ENCODE data around the gene ANKRD61.
A peak's percentile ranks its signal among the peaks of the same experiment; 100 is the strongest.
"Not testable (repeated sequence)": the region's sequence is repeated elsewhere in the genome, so short reads cannot be mapped to it uniquely, and the experiment has no call there.

The ANKRD61 gene

GRCh38 chr7:6030988-6031387 is at the start of gene ANKRD61:
ANKRD61 (plus strand) TSS chr7:6031376; CDS start chr7:6031376, 0 bp downstream.
- no peak for DNase-seq (ENCODE audit: low spot score)

DNA sequence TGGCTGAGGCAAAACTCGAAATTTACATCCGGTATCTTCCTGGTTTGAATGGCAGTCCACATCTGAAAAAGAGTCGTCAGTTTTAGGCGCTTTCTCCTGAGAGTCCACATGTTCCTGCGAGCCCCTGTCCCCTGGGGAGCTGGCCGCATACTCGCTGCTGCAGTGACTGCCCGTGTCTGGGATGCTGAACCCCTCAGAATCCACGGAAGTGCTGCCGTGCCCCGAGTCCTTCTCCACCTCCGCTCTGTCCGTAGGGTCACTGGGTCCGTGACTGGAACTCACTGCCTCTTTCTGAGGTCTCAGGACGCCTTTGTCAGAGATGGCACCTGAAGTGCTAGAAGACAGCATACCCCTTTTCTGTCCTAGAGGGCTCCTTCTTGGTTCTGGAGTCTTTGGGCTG is 44.1 kb upstream of the ANKRD61 start:
- DNase-seq (ENCODE audit: low spot score) = not testable (repeated sequence)

DNA sequence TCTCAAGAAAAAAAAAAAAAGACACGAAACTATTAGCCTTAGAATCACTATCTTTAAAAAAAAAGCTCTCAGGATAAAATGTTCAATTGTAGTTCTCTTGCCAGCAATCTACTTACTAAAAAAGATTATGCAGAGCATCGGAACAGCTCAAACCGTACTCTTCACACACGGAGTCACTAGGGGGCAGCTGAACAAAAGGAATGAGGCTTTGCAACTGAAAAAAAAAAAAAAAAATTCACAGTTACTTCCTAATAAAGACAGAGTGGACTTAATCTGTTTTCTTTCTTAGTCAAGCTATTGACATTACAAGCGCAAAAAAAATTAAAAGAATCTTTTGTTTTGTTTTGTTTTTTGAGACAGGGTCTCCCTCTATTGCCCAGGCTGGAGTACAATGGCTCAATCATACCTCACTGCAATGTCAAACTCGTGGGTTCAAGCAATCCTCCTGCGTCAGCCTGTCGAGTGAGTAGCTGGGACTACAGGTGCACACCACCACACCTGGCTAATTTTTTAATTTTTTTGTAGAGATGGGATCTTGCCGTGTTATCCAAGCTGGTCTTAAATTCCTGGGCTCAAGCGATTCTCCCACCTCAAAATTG is 33.9 kb upstream of the ANKRD61 start:
- peak; percentile 75 for DNase-seq (ENCODE audit: low spot score)

GRCh38 chr7:6007386-6007785 is 23.8 kb upstream of the ANKRD61 start:
- DNase-seq (ENCODE audit: low spot score) = no peak

GRCh38 chr7:6007835-6008590 is 23.2 kb upstream of the ANKRD61 start:
- not testable (repeated sequence) for DNase-seq (ENCODE audit: low spot score)

- peak; percentile 95 for DNase-seq (ENCODE audit: low spot score)
Observed at GRCh38 chr7:6008668-6009611, 22.2 kb upstream of the ANKRD61 start, which contains the start of the genes AIMP2 and PMS2. AIMP2 (plus strand) TSS chr7:6009272; CDS start chr7:6009364, 92 bp downstream. PMS2 (minus strand) TSS chr7:6009049; CDS start chr7:6009019, 30 bp downstream.

DNA sequence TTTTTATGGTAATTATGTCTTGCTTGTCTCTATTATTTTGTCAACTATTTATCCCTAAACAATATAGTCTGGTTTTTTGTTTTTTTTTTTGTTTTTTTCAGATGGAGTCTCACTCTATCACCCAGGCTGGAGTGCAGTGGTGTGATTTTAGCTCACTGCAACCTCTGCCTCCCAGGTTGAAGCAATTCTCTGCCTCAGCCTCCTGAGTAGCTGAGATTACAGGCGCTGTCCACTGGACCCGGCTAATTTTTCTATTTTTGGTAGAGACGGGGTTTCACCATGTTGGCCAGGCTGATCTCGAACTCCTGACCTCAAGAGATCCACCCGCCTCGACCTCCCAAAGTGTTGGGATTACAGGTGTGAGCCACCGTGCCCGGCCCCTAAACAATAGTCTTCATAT is 20.8 kb upstream of the ANKRD61 start:
- DNase-seq (ENCODE audit: low spot score) = not testable (repeated sequence)

DNA sequence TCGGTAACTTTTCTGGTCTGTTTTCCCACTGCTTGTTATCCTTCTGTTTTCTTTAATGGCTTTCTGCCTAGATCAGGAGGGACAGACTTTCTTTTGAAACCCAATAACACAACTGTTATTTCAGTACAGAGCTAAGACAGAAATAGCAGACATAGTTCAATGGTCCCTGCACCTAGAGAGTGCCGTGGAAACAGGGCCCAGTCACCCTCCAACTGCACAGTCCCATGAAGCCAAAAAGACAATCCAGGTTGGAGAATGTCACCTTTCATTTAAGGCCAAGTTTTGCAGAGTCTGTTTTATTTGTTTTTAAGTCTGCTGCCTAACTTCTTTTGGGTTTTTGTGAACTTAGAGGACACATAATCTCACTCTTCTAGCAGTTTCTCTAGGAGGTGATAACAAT is 19.6 kb upstream of the ANKRD61 start:
- DNase-seq (ENCODE audit: low spot score) = no peak

DNA sequence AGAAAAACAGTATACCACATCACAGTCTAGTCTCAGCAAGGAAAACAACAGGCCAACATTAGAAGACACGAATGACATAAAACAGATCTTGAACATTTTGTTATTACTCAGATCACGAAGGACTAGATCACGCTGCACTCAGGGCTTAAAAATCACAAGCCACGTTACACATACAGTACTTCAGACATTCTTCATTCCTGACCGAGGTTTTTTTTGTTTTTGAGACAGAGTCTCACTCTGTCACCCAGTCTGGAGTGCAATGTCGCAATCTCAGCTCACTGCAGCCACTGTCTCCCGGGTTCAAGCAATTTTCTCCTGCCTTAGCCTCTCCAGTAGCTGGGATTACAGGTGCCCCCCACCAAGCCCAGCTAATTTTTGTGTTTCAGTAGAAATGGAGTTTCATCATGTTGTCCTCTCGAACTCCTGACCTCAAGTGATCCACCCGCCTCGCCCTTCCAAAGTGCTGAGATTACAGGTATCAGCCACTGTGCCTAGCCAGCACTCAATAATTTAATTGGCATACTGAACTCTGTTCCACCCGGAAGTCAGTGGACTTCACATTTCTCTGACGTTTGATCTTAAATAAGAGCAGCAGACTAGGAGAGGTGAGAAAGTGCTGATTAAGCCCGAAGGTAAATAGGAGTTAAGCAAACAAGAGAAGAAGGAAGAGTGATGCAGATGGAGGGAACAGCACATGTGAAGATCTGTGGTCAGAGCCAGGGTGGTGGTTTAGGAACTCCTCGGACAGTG is 18.6 kb upstream of the ANKRD61 start:
- DNase-seq (ENCODE audit: low spot score) = no peak

DNA sequence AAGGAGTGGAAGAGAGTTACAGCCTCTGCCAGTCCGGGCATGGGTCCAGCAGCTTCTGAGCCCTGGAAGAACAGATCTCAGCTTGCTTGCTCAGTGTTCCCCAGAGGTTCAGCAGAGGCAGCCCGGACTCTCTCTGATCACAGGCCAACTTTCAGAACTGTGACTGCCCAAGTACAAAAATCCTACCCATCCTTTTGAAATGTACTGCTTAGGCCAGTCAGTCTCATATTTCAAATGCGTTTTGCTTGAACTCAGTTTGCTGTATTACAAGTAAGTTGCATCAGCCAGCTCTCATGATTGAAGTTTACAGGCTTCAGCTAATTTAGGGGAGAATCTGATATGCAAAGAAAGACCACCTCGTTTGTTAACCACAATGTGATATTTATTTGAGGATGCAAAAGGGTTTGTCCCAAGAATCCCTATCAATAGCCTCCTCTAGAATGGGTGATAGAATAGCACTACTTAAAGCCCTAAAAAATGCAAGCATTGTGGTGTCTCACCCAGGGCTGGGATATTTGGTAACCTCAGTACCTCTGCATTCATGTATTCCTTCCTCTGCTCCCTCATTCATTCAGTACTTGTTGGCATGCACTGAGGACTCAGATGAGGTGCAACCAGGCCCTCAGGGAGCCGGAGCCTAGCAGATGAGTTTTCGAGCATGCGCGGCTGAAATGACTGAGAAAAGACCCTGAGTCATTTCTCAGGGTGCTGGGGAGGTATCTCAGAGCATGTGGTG is 15.1 kb upstream of the ANKRD61 start:
- DNase-seq (ENCODE audit: low spot score) = peak; percentile 84

DNA sequence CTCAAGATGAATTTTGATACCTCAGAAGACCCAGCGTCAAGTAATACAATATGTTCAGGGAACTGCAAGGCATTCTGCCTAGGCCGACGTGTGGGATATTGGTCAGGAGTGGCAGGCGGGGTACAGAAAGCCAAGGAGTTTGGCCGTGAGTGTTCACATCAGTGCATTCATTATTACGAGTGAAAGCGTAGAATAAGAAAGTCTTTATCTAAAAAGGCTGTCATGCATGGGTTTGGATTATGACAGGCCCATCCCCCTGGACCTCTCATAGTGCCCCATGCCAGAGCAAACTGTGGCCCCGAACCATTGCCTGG is 14.6 kb upstream of the ANKRD61 start:
- DNase-seq (ENCODE audit: low spot score) = no peak

DNA sequence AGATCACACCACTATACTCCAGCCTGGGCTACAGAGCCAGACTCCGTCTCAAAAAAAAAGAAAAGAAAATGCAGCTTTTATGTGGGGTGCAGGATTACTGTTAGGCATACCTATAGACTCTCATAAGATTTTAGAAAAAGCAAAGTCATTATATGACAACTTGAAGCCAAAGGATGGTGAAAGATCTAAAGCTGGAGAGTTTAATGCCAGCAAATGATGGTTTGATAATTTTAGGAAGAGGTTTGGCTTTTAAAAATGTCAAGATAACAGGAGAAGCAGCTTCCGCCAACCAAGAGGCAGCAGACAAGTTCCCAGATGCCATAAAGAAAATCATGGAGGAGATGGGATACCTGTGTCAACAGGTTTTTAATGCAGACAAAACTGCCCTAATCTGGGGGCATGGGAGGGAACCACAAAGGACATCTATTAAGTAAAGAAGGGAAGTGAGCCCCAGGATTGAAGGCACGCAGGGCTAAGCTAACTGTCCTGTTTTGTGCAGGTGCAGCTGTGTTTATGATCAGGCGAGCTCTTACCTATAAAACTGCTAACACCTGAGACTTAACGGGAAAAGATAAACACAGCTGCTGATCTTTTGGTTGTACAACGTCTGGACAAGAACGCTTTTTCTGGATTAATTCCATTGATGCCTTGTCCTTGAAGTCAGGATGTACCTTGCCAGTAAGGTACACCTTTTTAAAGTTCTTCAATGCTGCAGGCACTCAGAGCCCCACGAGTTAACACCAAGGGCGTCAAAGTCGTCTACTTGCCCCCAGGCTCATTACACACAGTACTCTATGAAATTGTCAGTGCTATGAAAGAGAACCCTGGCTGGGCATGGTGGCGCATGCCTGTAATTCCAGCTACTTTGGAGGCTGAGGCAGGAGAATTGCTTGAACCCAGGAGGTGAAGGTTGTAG is 10.5 kb upstream of the ANKRD61 start:
- DNase-seq (ENCODE audit: low spot score) = no peak

DNA sequence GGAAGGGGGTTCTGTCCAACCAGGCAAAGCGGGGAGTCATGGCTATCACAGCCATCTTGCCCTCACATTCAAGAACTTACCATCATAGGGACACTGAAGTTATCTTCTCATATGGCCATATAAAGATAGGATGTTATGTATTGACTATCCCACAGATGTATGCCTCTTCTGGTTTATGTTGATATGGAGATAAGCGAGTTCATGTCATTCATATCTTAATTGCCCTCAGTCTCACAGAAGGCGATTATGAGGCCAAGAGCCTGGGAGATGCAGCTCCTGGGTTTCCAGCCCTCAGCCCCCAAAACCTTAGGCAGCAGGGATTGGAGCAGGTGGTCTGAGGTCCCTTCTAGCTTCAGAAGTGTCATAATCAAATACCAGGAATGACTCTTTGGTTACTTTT is 8.5 kb upstream of the ANKRD61 start:
- no peak for DNase-seq (ENCODE audit: low spot score)

DNA sequence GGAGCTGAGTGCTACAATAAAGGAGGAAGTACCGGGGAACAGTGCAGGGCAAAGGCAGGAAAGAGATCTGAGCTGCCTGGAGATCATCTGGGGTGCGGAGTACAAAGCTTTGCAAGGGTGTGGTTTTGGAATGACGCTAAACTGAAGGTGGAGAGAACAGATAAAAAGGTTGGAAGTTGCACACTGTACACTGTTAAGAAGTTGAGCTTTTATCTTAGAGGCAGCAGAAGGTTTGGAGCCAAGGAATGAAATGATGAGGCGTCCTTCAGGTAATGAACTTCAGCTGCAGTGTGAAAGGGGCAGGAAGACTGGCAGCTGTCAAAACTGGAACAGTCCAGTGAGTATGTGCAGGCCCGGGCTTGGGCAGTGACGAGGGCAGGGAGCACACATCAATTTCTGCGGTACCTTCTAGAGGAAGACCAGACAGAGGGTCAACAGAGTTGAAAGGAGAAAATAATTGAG is 7.2 kb upstream of the ANKRD61 start:
- no peak for DNase-seq (ENCODE audit: low spot score)

- peak; percentile 45 for DNase-seq (ENCODE audit: low spot score)
Observed at GRCh38 chr7:6026011-6026819, 5.0 kb upstream of the ANKRD61 start.

DNA sequence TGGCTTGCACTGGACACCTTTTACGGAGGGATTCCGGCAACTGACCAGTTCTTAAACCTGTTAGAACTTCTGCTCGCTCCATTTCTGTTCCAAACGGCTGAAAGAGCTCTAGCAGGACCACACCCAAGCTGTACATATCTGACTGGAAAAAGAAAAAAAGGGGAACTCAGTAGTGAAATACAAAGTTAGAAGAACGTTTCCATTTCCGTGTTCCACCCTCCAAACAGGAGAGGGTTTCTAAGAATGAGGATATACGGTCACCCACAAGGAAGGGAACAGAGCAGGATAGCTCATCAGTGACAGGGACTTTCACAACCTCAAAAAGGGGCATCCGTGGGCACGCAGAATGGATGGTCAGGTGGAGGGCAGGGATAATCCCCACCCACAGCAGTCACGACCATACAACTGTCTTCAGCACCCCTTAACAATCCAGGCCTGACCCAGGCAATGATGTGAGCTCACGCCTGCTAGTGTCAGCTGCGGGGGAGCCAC is 4.3 kb upstream of the ANKRD61 start:
- DNase-seq (ENCODE audit: low spot score) = no peak

DNA sequence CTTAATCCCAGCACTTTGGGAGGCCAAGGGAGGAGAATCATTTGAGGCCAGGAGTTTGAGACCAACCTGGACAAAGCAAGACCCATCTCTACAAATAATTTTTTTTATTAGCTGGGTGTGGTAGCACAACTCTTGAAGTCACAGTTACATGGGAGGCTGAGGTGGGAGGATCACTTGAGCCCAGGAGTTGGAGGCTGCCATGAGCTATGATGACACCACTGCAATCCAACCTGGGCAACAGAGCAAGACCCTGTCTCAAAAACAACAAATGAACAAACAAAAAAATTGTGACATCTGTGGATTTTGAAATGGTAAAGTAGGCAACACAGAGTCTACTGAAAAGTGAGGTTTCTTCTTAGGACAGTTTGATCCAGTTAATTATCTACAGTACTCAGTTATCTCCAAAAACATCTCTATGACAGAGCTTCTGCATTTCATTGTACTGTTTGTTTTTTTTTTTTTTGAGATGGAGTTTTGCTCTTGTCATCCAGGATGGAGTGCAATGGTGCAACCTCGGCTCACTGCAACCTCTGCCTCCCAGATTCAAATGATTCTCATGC is 3.3 kb upstream of the ANKRD61 start:
- DNase-seq (ENCODE audit: low spot score) = no peak

DNA sequence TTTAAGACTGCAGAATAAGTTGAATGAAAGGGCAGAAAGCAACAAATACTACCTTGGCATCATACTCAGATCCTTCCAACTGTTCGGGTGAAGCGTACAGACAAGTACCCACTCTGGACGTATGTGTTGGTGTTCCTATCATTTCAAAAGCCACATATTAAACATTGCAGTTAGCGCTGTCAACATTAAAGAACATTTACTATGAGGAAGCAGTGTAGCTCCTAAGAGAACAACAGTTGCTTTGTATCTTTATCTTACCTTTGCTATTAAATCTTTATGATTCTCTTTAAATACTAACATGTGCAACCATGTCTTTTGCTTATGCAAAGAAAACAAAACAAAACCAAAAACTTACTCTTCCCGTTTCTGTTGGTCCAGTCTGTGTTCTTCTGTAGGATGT is 2.6 kb upstream of the ANKRD61 start:
- no peak for DNase-seq (ENCODE audit: low spot score)

GRCh38 chr7:6031567-6031966 is 391 bp downstream of the ANKRD61 start:
- DNase-seq (ENCODE audit: low spot score) = no peak
